ENCODE data around the gene IFT81. TPM values are rescaled to one million over a fixed set of nuclear protein-coding genes. Genes with fewer than 3 reads are reported as not detected.
"Not testable (repeated sequence)": the region's sequence is repeated elsewhere in the genome, so short reads cannot be mapped to it uniquely, and the experiment has no call there.

Gene IFT81
- total RNA-seq, 2 donors from 2014 or later = 20.2 to 29.6 TPM

GRCh38 chr12:110253176-110253575 lies 129.0 kb downstream of the IFT81 start:
- no peaks in the 10 kb centered on the region for H3K36me3 ChIP-seq (ENCODE audit: control insufficient read depth, insufficient read depth, low read length)
- Mint-ChIP-seq H3K9me3 (peaks cover 2% of the 10 kb centered on the region), H3K36me3 (ENCODE audit: low read depth) (no peaks in the 10 kb centered on the region), H3K4me3 (no peak overlapping the region), H3K27ac (peak overlapping the region; percentile 66), H3K4me1 (peaks cover 35% of the 10 kb centered on the region), H3K27me3 (ENCODE audit: insufficient read depth) (no peaks in the 10 kb centered on the region)
- H3K27ac ChIP-seq (ENCODE audit: low read depth, low read length) = no peak overlapping the region
- H3K4me3 ChIP-seq (ENCODE audit: low read length) = no peak overlapping the region
- H3K9me3 ChIP-seq (ENCODE audit: control insufficient read depth, low read length) = no peaks in the 10 kb centered on the region
- no peak for TF ChIP-seq CTCF (conservative IDR thresholded peaks at IDR 0.05)
- DNase-seq = peak; percentile 65
- WGBS, 2 experiments (ENCODE audit: insufficient coverage in 1 of 2, insufficient read length in 1 of 2) = 77 to 90% methylated on average over 4 to 9 of the region's 9 CpGs
- H3K9ac ChIP-seq (ENCODE audit: extremely low read depth, low read length, poor library complexity, severe bottlenecking) = no peak overlapping the region
- peaks cover 19% of the 10 kb centered on the region for H3K4me1 ChIP-seq (ENCODE audit: control insufficient read depth, insufficient read depth, low read length)
- H3K27me3 ChIP-seq (ENCODE audit: control insufficient read depth, insufficient read depth, low read length, poor library complexity, severe bottlenecking) = no peaks in the 10 kb centered on the region

DNA sequence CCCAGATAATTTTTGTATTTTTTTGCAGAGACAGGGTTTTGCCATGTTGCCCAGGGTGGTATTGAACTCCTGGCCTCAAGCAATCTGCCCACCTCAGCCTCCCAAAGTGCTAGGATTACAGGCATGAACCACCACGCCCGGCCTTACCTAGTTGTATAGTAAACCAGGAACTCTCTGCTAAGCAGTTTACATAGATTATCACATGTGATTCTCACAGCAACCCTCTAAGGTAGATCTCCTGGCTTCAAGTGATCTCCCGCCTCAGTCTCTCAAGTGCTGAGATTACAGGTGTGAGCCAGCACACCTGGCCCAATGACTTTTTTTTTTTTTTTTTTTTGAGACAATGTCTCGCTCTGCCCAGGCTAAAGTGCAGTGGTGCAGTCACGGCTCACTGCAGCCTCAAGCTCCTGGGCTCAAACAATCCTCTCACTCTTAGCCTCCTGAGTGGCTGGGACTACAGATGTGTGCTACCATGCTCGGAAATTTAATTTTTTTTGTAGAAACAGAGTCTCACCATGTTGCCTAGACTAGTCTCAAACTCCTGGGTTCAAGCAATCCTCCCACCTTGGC lies 130.9 kb downstream of the IFT81 start:
- H3K27me3 Mint-ChIP-seq (ENCODE audit: insufficient read depth) = no peaks in the 10 kb centered on the region
- 79 to 90% methylated on average over 6 of the region's 6 CpGs for WGBS, 2 experiments (ENCODE audit: insufficient coverage in 1 of 2, insufficient read length in 1 of 2)

GRCh38 chr12:110255890-110256456 lies 131.8 kb downstream of the IFT81 start:
- H3K9me3 Mint-ChIP-seq; H3K4me3 Mint-ChIP-seq; H3K36me3 ChIP-seq (ENCODE audit: control insufficient read depth, insufficient read depth, low read length); H3K4me3 ChIP-seq (ENCODE audit: low read length); H3K36me3 Mint-ChIP-seq (ENCODE audit: low read depth); H3K9me3 ChIP-seq (ENCODE audit: control insufficient read depth, low read length); H3K9ac ChIP-seq (ENCODE audit: extremely low read depth, low read length, poor library complexity, severe bottlenecking); H3K27ac Mint-ChIP-seq; H3K27me3 ChIP-seq (ENCODE audit: control insufficient read depth, insufficient read depth, low read length, poor library complexity, severe bottlenecking); H3K27me3 Mint-ChIP-seq (ENCODE audit: insufficient read depth); H3K27ac ChIP-seq (ENCODE audit: low read depth, low read length): not testable (repeated sequence)
- 92 to 95% methylated on average over 7 to 10 of the region's 11 CpGs for WGBS, 2 experiments (ENCODE audit: insufficient coverage in 1 of 2, insufficient read length in 1 of 2)
- H3K4me1 Mint-ChIP-seq = peaks cover 18% of the 10 kb centered on the region
- peak; percentile 27 for DNase-seq
- peaks cover 12% of the 10 kb centered on the region for H3K4me1 ChIP-seq (ENCODE audit: control insufficient read depth, insufficient read depth, low read length)
- TF ChIP-seq CTCF (conservative IDR thresholded peaks at IDR 0.05) = peak; percentile 37

More for the DNA sequence above, 130.9 kb downstream of the IFT81 start:
- no peak overlapping the region for H3K4me3 ChIP-seq (ENCODE audit: low read length)
- H3K9me3 ChIP-seq (ENCODE audit: control insufficient read depth, low read length) = no peaks in the 10 kb centered on the region
- DNase-seq = peak; percentile 61
- no peak overlapping the region for H3K27ac Mint-ChIP-seq
- peaks cover 26% of the 10 kb centered on the region for H3K4me1 Mint-ChIP-seq
- H3K4me3 Mint-ChIP-seq = no peak overlapping the region
- H3K27ac ChIP-seq (ENCODE audit: low read depth, low read length) = no peak overlapping the region
- peaks cover 16% of the 10 kb centered on the region for H3K4me1 ChIP-seq (ENCODE audit: control insufficient read depth, insufficient read depth, low read length)
- no peak for TF ChIP-seq CTCF (conservative IDR thresholded peaks at IDR 0.05)
- H3K9me3 Mint-ChIP-seq = peaks cover 2% of the 10 kb centered on the region
- no peak overlapping the region for H3K9ac ChIP-seq (ENCODE audit: extremely low read depth, low read length, poor library complexity, severe bottlenecking)
- H3K36me3 ChIP-seq (ENCODE audit: control insufficient read depth, insufficient read depth, low read length) = no peaks in the 10 kb centered on the region
- H3K36me3 Mint-ChIP-seq (ENCODE audit: low read depth) = no peaks in the 10 kb centered on the region
- H3K27me3 ChIP-seq (ENCODE audit: control insufficient read depth, insufficient read depth, low read length, poor library complexity, severe bottlenecking) = no peaks in the 10 kb centered on the region

Data from endodermal cell (in vitro differentiated cells).